Measurements from ENCODE around the gene BCORL1. TPM values are rescaled to one million over a fixed set of nuclear protein-coding genes. Genes with fewer than 3 reads are reported as not detected.
A peak's percentile ranks its signal among the peaks of the same experiment; 100 is the strongest.

Gene BCORL1
- total RNA-seq, 1 donor from 2014 or later: 22.9 TPM

DNA sequence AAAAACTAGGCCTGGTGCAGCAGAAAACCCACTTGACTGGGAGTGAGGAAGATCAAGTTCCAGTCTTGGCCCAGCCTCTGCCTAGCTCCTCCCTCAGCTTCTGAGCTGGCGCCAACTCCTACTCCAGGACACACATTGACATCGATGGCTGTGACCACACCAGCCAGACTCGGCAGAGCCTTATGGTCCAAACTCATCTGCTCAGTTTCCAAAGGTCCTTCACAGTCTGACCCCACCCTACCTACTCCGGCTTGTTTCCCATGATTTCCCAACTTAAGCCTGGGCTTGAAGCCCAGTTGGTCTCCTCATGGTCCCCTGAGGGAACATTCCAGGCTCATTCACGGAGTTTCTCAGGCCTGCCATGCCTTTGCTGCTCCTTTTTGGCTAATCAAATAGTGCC is 117.7 kb downstream of the BCORL1 start:
- Mint-ChIP-seq H3K27ac (ENCODE audit: unreplicated experiment) (peak overlapping the region; percentile 58), H3K36me3 (ENCODE audit: unreplicated experiment) (no peaks in the 10 kb centered on the region), H3K4me1 (ENCODE audit: unreplicated experiment) (peaks cover 36% of the 10 kb centered on the region), H3K4me3 (ENCODE audit: unreplicated experiment) (no peak overlapping the region), H3K9me3 (ENCODE audit: unreplicated experiment) (peaks cover 7% of the 10 kb centered on the region), H3K27me3 (ENCODE audit: unreplicated experiment) (no peaks in the 10 kb centered on the region)
- no peak for DNase-seq (ENCODE audit: extremely low spot score, unreplicated experiment)
- no peak for TF ChIP-seq CTCF (IDR thresholded peaks at IDR 0.05)

DNA sequence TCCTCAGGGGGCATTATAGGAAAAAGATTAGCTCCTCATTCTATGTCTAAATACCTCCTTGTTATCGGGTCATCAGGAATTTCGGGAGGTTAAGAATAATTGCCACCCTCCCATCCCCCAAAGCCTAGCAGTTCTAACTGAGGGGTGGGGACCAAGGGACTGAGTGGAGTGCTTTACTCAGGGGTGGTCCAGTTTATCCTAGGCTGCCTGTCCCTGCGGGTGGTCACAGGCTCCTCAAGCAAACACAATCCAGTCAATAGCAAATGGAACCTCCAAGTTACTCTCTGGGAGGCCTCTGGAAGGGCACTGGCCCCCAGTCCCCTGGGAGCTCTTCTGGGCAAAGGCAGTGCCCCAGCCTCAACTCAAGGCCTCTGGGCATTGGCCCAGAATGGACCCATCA is 121.2 kb downstream of the BCORL1 start:
- Mint-ChIP-seq H3K36me3 (ENCODE audit: unreplicated experiment) (no peaks in the 10 kb centered on the region), H3K4me1 (ENCODE audit: unreplicated experiment) (peaks cover 58% of the 10 kb centered on the region), H3K9me3 (ENCODE audit: unreplicated experiment) (peaks cover 7% of the 10 kb centered on the region), H3K27me3 (ENCODE audit: unreplicated experiment) (no peaks in the 10 kb centered on the region), H3K27ac (ENCODE audit: unreplicated experiment) (no peak overlapping the region), H3K4me3 (ENCODE audit: unreplicated experiment) (no peak overlapping the region)
- no peak for TF ChIP-seq CTCF (IDR thresholded peaks at IDR 0.05)
- DNase-seq (ENCODE audit: extremely low spot score, unreplicated experiment): no peak

GRCh38 chrX:130105244-130105643 is 122.8 kb downstream of the BCORL1 start:
- Mint-ChIP-seq H3K4me1 (ENCODE audit: unreplicated experiment) (peaks cover 61% of the 10 kb centered on the region), H3K27me3 (ENCODE audit: unreplicated experiment) (no peaks in the 10 kb centered on the region)

GRCh38 chrX:130106071-130106470 is 123.6 kb downstream of the BCORL1 start:
- Mint-ChIP-seq H3K27ac (ENCODE audit: unreplicated experiment) (peak overlapping the region; percentile 68), H3K4me1 (ENCODE audit: unreplicated experiment) (peaks cover 54% of the 10 kb centered on the region), H3K4me3 (ENCODE audit: unreplicated experiment) (no peak overlapping the region), H3K36me3 (ENCODE audit: unreplicated experiment) (no peaks in the 10 kb centered on the region), H3K27me3 (ENCODE audit: unreplicated experiment) (no peaks in the 10 kb centered on the region), H3K9me3 (ENCODE audit: unreplicated experiment) (peaks cover under 1% of the 10 kb centered on the region)
- DNase-seq (ENCODE audit: extremely low spot score, unreplicated experiment): no peak
- TF ChIP-seq CTCF (IDR thresholded peaks at IDR 0.05): no peak

More at GRCh38 chrX:130105244-130105643, 122.8 kb downstream of the BCORL1 start:
- DNase-seq (ENCODE audit: extremely low spot score, unreplicated experiment): no peak
- no peak for TF ChIP-seq CTCF (IDR thresholded peaks at IDR 0.05)
- no peaks in the 10 kb centered on the region for H3K36me3 Mint-ChIP-seq (ENCODE audit: unreplicated experiment)
- no peak overlapping the region for H3K27ac Mint-ChIP-seq (ENCODE audit: unreplicated experiment)
- no peak overlapping the region for H3K4me3 Mint-ChIP-seq (ENCODE audit: unreplicated experiment)
- peaks cover 7% of the 10 kb centered on the region for H3K9me3 Mint-ChIP-seq (ENCODE audit: unreplicated experiment)

Other genes starting within 250 kb of the BCORL1 start
- 0.27 and 0.39 TPM in 2 replicates for gene XPNPEP2, start 243.7 kb upstream of the BCORL1 start, total RNA-seq
- not detected in 2 replicates for gene SASH3, start 202.7 kb upstream of the BCORL1 start, total RNA-seq
- 29.3 and 32.2 TPM in 2 replicates for gene ZDHHC9, start 138.7 kb upstream of the BCORL1 start, total RNA-seq
- 20.7 and 20.8 TPM in 2 replicates for gene UTP14A, start 76.5 kb upstream of the BCORL1 start, total RNA-seq
- 24.9 and 25.2 TPM in 2 replicates for gene ELF4, start 127.9 kb downstream of the BCORL1 start, total RNA-seq
- gene AIFM1, start 183.2 kb downstream of the BCORL1 start, total RNA-seq: 27.7 and 31.2 TPM in 2 replicates
- 3.6 and 4.1 TPM in 2 replicates for gene RAB33A, start 189.3 kb downstream of the BCORL1 start, total RNA-seq